ENCODE measurements around the gene PPP1R1C.
"Not testable (repeated sequence)": the region's sequence is repeated elsewhere in the genome, so short reads cannot be mapped to it uniquely, and the experiment has no call there.

The PPP1R1C gene

GRCh38 chr2:182015334-182016109 is 29.9 kb downstream of the PPP1R1C start:
- no peak for DNase-seq

DNA sequence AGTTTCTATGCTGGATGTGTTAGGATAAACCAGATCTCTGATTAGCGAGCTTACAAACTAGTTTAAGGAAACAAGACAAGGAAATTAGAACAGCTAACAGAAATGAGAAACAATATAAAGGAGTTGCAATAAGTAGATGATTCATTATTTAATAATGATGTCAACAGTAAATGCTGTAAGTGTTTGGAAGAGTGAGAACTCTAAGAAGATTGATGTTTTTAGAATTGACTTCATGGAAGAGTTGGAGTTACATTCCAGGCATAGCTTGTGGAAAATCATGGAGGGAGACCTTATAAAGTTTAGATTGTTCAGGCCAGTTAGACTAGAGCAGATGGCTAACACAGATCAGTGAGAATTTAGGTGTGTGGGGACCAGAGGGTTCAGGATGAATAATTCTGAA is 32.6 kb downstream of the PPP1R1C start:
- no peak for DNase-seq

DNA sequence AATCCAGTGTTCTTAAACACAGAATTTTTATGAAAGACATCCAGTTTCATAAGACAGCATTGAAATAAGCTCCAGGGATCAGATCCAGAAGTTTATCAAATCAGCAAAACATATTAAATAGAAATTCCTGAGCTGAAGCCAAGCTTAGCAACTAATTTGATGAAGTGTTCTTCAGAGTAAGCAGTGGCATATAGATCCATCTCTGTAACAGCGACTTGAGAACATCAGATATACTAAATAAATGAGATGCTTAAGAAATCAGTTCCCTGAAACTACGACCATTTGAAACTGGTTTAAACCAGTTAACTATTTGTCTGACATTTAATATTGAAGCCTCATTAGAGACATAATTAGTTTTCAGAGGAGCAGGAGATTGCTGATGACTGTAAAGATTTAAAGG is 34.1 kb downstream of the PPP1R1C start:
- DNase-seq: no peak

- no peak for DNase-seq
Measured at GRCh38 chr2:182020286-182021070, 34.8 kb downstream of the PPP1R1C start.

- DNase-seq: no peak
Measured at GRCh38 chr2:182023235-182023634, 37.6 kb downstream of the PPP1R1C start.

- DNase-seq: not testable (repeated sequence)
Measured at GRCh38 chr2:182030875-182031274, 45.2 kb downstream of the PPP1R1C start.

DNA sequence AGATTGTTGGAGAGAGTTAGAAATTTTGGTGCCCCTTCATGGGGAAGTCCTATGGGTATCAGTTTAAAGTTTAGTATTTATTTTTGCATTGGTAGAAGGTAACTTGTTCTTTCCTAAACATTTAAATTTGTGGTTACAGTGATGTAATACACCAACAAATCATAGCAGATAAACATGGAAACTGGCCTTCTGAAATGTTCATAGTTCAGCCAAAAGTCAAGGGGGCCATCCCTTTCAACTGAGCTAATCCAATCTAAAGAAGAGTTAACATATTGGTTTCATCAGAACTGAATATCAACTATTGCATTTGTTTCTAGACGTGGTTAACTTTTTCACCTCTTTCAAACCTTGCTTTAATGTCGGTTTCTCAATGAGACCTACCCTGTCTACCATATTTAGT is 46.3 kb downstream of the PPP1R1C start:
- no peak for DNase-seq

DNA sequence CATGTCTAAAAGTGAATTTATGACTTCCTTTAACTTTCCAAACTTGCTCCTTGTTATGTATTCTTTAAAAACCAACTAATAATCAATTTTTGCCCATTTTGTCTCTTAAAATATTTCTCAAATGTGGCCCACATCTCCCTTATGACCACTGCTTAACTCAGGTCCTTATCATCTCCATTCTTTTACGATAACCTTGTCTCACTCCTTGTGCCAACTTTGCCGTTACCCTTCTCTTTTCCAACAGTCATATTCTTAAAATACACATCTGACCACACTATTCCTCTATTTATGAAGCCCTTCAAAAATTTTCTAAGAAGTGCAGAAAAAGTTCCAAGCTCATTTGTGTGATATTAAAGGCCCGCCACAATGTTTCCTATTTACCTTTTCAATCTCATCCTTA is 47.8 kb downstream of the PPP1R1C start:
- DNase-seq: no peak

GRCh38 chr2:182038576-182038975 is 52.9 kb downstream of the PPP1R1C start:
- DNase-seq: no peak

- no peak for DNase-seq
Measured at GRCh38 chr2:182043021-182043420, 57.4 kb downstream of the PPP1R1C start.

GRCh38 chr2:182043861-182044260 is 58.2 kb downstream of the PPP1R1C start:
- DNase-seq: no peak

- no peak for DNase-seq
Measured at GRCh38 chr2:182047544-182047943, 61.9 kb downstream of the PPP1R1C start.

- no peak for DNase-seq
Measured at GRCh38 chr2:182048088-182048487, 62.4 kb downstream of the PPP1R1C start.

DNA sequence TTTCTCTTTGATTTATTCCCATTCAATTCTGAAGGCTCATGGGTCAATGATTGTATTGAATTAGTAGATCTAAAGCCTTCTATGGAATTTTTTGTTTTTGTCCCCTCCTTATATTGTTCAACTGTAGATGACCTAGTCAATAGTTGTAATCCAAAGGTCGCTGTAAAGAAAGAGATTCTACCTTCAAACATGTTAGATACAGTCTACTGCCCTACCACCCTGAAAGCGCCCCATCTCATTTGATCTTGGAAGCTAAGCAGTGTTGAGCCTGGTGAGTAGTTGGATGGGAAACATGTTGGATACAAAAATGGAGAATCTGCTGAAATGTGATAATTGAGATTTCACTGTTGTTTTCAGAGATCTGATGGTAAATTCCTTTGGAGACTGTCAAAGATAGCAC is 63.0 kb downstream of the PPP1R1C start:
- DNase-seq: no peak

DNA sequence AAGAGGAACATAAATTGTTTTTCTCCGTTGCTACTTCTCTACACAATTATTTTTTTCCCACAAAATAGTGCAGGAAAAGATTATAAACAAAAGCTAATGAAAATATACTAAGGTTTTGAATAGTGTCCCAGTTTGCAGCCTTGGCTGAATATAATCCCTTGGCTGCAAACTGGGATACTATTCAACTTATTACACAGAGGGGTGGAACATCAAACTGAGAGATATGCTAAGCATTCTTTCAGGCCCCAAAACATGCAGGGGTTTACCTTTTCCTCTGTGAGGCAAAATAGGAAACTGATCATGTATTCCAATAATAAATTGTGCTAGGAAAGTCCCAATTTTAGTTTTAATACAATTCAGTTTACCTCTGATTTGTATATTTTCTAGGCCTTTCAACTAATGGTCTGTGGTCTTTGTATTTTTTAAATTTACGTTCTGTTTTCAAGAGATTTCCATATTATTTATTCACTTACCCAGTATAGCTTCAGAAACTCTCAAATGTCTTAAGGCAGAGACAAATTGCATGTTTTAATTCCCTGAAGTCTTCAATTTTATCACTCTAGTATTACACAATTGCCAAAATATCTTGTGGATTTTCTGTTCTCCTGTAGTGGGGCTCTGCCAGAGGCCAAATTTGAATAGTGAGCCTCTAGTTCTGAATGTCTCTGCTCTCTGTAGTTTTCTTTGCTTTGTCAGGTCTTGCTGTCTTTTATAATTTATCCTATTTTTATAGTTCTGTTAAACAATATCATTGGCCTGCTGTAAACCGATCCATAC is 63.9 kb downstream of the PPP1R1C start:
- DNase-seq: no peak

GRCh38 chr2:182050333-182051135 is 64.9 kb downstream of the PPP1R1C start:
- no peak for DNase-seq

GRCh38 chr2:182055993-182056392 is 70.3 kb downstream of the PPP1R1C start:
- DNase-seq: no peak

GRCh38 chr2:182057002-182057401 is 71.3 kb downstream of the PPP1R1C start:
- no peak for DNase-seq

GRCh38 chr2:182058056-182058455 is 72.4 kb downstream of the PPP1R1C start:
- DNase-seq: no peak

GRCh38 chr2:182061739-182062138 is 76.1 kb downstream of the PPP1R1C start:
- DNase-seq: no peak

- no peak for DNase-seq
Measured at GRCh38 chr2:182062329-182062972, 76.8 kb downstream of the PPP1R1C start.

Measured in stimulated activated CD4-positive, alpha-beta T cell treated with anti-CD3 and anti-CD28 coated beads, Interleukin-2, amount 100 ng/mL, for 48 hours (primary cell).